ENCODE data around the gene TPD52L1. TPM values are rescaled to one million over a fixed set of nuclear protein-coding genes. Genes with fewer than 3 reads are reported as not detected.

The TPD52L1 gene
- polyA plus RNA-seq, 1 donor from 2014 or later: not detected

DNA sequence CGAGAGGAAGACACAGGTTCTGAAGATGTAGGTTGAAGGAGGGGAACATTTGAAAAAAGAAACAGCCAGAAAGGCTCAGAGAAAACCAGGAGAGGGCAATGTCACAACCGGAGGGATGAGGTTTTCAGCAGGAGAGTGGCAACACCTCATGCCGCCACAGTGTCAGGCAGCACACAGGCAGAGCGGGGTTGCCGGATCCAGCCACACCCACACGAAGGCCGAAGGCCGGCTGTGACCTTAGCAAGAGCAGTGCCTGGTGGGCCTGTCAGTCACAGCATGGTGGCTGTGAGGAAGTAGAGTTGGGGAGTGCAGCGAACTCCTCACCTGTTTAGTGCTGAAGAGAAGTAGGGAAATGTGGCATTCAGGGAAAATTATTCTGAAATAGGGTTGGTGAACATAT lies 134.1 kb downstream of the TPD52L1 start:
- no peak overlapping the region for H3K27ac Mint-ChIP-seq
- peaks cover 2 to 20% (median 6%) of the 10 kb centered on the region in 3 donors for H3K9me3 Mint-ChIP-seq
- no peak overlapping the region for H3K4me3 Mint-ChIP-seq
- peaks cover 42% of the 10 kb centered on the region for H3K36me3 Mint-ChIP-seq
- H3K27me3 Mint-ChIP-seq: no peaks in the 10 kb centered on the region
- peaks cover 0 to 14% (median 12%) of the 10 kb centered on the region in 3 donors for H3K4me1 Mint-ChIP-seq

DNA sequence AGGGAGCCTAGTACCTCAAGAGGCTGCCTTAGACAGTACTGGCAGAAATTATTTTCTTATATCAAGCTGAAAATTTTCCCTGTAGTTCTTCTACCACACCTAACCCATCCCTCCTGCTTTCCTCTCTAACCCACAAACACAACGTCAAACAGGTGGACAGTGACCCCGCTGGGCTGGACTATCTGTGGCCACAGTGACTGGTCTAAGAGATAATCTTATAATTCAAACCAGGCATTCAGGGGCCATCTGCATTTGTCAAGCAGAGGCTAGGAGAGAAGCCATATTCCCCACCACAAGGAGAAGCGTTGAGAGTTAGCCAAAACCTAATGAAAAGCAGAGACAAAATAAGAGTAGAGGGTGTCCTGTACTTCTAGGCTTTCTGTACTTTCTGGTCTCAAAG lies 140.0 kb downstream of the TPD52L1 start:
- Mint-ChIP-seq H3K36me3 (peaks cover 9% of the 10 kb centered on the region), H3K4me3 (no peak overlapping the region), H3K27ac (no peak overlapping the region), H3K9me3 (peaks cover 0 to 4% (median 0%) of the 10 kb centered on the region in 3 donors), H3K27me3 (no peaks in the 10 kb centered on the region), H3K4me1 (peaks cover 5 to 27% (median 20%) of the 10 kb centered on the region in 3 donors)

DNA sequence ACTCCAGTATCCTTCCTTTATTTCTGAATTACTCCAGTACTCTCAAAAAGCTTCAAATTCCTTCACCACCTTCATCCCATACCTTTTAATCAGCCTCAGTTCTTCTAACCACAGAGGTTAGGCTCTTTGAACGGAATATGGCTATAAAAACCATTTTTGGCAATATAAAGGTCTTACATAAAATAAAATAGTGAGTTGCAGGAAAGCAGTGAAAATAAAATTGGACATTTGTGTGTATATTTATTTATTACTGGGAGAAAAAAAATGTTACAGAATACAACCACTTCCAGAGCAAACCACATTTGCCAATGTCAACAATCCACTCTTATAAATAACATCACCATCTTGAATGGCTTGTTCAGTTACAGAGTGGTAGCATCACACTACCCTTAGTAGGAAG lies 140.5 kb downstream of the TPD52L1 start:
- no peak overlapping the region for H3K4me3 Mint-ChIP-seq
- peaks cover 9% of the 10 kb centered on the region for H3K36me3 Mint-ChIP-seq
- no peaks in the 10 kb centered on the region for H3K27me3 Mint-ChIP-seq
- no peak overlapping the region for H3K27ac Mint-ChIP-seq
- H3K9me3 Mint-ChIP-seq: peaks cover 0 to 4% (median 0%) of the 10 kb centered on the region in 3 donors
- peaks cover 5 to 28% (median 20%) of the 10 kb centered on the region in 3 donors for H3K4me1 Mint-ChIP-seq

DNA sequence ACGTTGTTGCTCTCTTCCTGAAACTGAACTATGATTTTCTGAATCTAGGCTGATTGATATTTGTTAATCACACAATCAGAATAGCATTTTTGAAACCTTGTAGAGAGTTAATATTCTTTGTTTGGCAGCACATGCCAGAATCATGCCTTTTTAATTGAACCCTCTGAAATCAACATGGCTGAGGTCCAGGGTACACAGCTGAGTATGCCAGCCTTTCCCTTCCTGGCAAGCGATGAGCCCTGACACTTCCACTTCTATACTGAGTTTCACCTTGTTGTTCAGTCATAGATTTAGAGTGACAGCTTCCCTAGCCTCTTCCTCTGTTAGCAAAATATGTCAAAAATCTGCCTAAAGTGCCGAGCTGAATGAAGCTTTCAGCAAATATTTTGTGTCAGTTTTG lies 141.4 kb downstream of the TPD52L1 start:
- H3K4me3 Mint-ChIP-seq: no peak overlapping the region
- H3K9me3 Mint-ChIP-seq: no peaks in the 10 kb centered on the region
- no peaks in the 10 kb centered on the region for H3K27me3 Mint-ChIP-seq
- peaks cover 10% of the 10 kb centered on the region for H3K36me3 Mint-ChIP-seq
- no peak overlapping the region for H3K27ac Mint-ChIP-seq
- H3K4me1 Mint-ChIP-seq: peaks cover 9 to 34% (median 28%) of the 10 kb centered on the region in 3 donors

DNA sequence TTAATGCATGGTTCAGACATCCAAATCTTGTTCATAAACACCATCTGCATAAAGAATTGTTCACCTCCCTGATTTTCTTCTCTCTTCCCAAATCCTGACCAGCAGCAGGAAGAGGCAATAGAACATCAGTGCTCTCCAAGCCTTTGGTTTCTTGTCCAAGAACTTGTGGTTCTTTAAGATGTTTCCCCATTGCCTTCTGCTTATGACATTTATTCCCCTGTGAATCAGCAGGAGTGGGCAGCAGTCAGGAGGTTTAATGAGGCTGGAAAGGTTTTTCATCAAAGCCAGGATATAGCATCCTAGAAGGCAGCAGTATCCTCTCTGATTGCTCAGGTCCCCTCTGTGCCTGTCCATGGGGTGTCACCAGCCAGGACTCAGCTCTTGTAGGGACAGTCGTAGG lies 142.9 kb downstream of the TPD52L1 start:
- Mint-ChIP-seq H3K27me3 (no peaks in the 10 kb centered on the region), H3K36me3 (peaks cover 10% of the 10 kb centered on the region), H3K27ac (no peak overlapping the region), H3K4me3 (no peak overlapping the region), H3K4me1 (peaks cover 16 to 47% (median 39%) of the 10 kb centered on the region in 3 donors), H3K9me3 (no peaks in the 10 kb centered on the region)

DNA sequence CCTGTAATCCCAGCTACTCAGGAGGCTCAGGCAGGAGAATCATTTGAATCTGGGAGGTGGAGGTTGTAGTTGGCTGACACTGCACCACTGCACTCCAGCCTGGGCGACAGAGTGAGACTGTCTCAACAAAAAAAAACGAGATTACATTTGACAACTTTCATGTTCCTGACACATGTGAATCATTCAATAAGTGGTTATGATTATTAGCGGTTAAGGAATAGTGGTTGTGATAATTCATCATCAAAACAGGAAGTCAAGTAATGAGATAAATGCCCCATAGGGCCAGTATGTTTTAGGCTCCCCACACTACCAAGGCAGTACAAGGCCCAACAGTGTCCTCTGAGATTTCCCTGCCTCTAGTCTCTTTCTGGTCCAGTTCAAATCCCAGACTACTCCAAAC lies 145.7 kb downstream of the TPD52L1 start:
- Mint-ChIP-seq H3K4me1 (peaks cover 16 to 52% (median 51%) of the 10 kb centered on the region in 3 donors), H3K4me3 (peak overlapping the region in 2 of 4 donors; percentile 0 to 91), H3K36me3 (peaks cover 7% of the 10 kb centered on the region), H3K9me3 (no peaks in the 10 kb centered on the region), H3K27ac (no peak overlapping the region), H3K27me3 (no peaks in the 10 kb centered on the region)

DNA sequence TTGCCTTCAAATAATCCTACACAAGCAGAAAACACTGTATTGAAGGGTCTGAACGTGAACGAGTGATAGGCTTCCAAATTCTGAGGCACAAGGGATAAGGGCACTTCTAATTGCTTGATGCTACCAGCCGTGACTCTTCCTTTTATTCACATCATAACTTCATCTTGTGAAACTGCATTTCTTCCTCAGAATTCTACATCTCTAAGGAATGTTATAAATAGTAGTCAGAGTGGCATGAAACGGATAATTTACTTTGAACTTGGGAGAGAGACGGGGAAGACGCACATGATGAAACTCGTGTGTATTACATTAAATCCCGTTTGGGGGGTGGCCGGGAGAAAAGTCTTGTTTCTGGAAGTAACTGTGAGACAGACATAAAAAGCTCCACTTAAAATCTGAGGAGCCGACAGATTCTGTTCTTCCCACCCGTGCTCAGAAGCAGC lies 147.4 kb downstream of the TPD52L1 start:
- H3K27me3 Mint-ChIP-seq: peaks cover 3% of the 10 kb centered on the region
- H3K36me3 Mint-ChIP-seq: peaks cover 8% of the 10 kb centered on the region
- no peaks in the 10 kb centered on the region for H3K9me3 Mint-ChIP-seq
- peaks cover 16 to 48% (median 42%) of the 10 kb centered on the region in 3 donors for H3K4me1 Mint-ChIP-seq
- peak overlapping the region; percentile 88 to 97 (median 92) for H3K4me3 Mint-ChIP-seq
- peak overlapping the region; percentile 1 to 95 (median 59) for H3K27ac Mint-ChIP-seq

DNA sequence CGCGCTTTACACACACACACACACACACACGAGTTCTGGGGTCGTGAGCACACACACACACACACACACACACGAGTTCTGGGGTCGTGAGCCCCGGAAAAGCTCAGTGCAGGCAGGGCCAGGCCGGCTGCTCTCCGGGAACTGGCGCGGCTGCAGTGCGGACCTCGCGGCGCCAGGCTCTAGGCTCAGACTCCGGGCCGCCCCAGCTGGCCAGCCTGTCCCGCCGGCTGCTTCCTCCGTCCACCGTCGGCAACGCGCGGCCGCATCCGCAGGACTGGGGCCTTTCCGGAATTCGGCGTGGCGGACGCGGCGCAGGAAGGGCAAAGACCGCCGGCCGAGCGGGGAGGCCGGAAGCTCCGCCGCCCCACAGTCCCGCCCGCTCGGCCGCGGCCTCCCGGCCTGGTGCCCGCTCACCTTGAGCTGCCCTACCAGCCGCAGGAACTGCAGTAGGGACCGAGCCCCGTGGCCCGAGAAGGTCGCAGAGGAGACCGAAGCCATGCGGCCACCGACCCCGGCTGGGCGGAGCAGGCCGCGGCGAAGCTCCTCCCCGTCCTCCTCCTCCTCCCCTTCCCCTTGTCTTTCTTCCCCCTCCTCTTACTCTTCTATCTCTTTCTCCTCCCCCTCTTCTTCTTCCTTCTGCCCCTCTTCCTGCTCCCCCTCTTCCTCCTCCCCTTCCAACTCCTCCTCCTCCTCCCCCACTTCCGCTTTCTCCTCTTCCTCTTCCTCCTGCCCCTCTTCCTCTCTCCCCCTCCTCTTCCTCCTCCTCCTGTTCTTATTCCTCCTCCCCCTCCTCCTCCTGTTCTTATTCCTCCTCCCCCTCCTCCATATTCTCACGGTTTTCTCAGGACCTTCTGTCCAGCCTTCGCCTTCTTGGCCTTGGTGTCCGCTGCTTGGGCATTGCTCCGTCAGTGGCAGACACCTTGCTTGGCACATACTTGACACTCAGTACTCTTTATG lies 148.1 kb downstream of the TPD52L1 start, which contains the start of gene HDDC2:
Gene HDDC2 (minus strand): TSS at position 533 of the 957 bp plus-strand sequence. CDS start 35 bp downstream, at position 498.
- H3K9me3 Mint-ChIP-seq: no peaks in the 10 kb centered on the region
- H3K27ac Mint-ChIP-seq: peak within 1 kb of the TSS; percentile 1 to 95 (median 91)
- peak within 1 kb of the TSS; percentile 88 to 97 (median 92) for H3K4me3 Mint-ChIP-seq
- peaks cover 16 to 44% (median 42%) of the 10 kb centered on the region in 3 donors for H3K4me1 Mint-ChIP-seq
- peaks cover 3% of the 10 kb centered on the region for H3K27me3 Mint-ChIP-seq
- peaks cover 8% of the 10 kb centered on the region for H3K36me3 Mint-ChIP-seq

DNA sequence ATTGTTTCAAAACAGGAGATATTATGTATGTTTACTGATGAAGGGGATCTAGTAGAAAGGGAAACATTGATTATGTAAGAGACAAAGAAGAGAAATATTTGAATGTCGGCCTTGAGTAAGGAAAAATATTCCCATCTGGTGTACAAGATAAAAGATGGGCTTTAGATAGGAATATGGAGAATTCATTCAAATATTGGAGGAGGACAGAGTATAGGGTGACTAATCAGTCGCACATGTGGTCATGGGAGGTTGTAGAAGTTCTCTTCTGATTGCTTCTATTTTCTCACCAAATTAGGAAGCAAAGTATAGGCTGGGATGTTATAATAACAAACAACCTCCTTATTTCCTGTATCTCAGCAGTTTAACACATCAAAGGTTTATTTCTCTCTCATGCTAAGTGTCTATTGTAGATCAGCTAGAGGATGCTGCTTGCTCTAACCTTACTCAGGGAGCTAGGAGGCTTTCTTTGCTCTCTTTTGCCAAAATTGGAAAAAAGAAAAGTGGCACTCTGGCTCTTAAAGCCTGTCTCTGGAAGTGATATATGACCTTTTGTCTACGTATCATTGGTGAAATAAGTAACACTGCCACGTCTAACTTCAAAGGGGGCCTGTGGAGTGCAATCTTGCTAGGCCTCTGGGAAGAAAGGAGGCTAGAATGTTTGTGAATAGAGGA lies 149.4 kb downstream of the TPD52L1 start:
- Mint-ChIP-seq H3K36me3 (peaks cover 5% of the 10 kb centered on the region), H3K4me1 (peaks cover 16 to 36% (median 33%) of the 10 kb centered on the region in 3 donors), H3K27me3 (peaks cover 5% of the 10 kb centered on the region), H3K27ac (peak overlapping the region in 2 of 3 donors; percentile 27 to 91), H3K4me3 (peak overlapping the region; percentile 88 to 97 (median 92)), H3K9me3 (no peaks in the 10 kb centered on the region)

DNA sequence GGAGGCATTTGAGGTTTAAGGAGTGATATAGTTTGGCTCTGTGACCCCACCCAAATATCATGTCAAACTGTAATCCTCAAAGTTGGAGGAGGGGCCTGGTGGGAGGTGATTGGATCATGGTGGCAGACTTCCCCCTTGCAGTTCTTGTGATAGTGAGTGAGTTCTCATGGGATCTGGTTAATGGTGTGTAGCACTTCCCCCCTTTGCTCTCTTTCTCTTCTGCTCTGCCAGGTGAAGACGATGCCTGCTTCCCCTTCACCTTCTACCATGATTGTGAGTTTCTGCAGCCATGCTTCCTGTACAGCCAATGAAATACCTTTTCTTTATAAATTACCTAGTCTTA lies 149.9 kb downstream of the TPD52L1 start:
- no peaks in the 10 kb centered on the region for H3K9me3 Mint-ChIP-seq
- peaks cover 7% of the 10 kb centered on the region for H3K27me3 Mint-ChIP-seq
- peaks cover 16 to 32% (median 29%) of the 10 kb centered on the region in 3 donors for H3K4me1 Mint-ChIP-seq
- peak overlapping the region in 2 of 4 donors; percentile 88 to 91 for H3K4me3 Mint-ChIP-seq
- peaks cover 5% of the 10 kb centered on the region for H3K36me3 Mint-ChIP-seq
- H3K27ac Mint-ChIP-seq: peak overlapping the region in 2 of 3 donors; percentile 27 to 52

DNA sequence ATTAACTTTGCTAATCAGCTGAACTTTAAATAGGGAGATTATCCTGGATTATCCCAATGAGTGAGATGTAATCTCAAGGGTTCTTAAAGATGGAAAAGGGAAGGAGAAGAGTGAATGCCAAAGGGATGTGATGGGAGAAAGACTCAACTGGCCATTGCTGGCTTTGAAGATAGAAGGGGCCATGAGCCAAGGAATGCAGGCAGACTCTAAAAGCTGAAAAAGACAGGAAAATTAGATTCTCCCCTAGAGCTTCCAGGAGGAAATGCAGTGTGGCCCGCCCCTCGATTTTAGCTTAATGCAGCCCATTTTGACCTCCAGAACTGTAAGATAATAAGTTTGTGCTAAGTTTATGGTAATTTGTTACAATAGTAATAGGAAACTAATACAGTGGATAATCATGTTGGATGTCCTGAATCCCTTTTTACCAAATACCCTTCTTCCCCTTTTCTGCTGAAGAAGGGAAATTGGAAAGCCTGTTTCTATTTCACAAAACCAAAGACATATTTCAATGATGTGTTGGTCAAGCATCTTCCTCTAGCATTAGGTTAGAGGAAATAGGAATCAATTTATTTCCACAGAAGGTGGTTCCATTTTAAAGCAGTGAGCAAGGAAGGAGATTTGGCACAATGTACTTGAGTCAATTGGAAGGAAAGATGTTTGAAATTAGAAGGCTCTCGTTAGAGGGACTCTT lies 151.5 kb downstream of the TPD52L1 start:
- H3K27me3 Mint-ChIP-seq: peaks cover 9% of the 10 kb centered on the region
- no peaks in the 10 kb centered on the region for H3K9me3 Mint-ChIP-seq
- H3K4me1 Mint-ChIP-seq: peaks cover 9 to 22% (median 19%) of the 10 kb centered on the region in 3 donors
- H3K27ac Mint-ChIP-seq: no peak overlapping the region
- H3K36me3 Mint-ChIP-seq: peaks cover 2% of the 10 kb centered on the region
- peak overlapping the region in 1 of 4 donors; percentile 91 for H3K4me3 Mint-ChIP-seq

DNA sequence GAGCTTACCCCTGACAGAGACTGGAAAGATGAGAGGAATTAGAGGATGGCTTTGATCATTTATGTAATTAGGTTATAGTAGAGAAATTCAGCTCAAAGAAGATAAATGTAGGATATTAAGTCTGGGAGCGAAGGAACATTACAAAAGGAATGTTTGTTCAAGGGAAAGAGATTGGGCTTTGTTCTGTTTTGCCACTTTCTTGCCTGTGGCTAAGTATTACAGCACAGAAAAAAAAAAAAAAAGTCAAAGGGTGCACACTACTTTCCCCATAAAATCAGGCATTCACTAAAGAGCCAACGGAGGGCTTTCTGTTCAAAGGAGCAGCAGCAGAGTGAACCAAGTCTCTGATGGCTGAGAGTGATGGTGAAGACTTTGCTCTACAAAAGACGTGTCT lies 153.2 kb downstream of the TPD52L1 start:
- Mint-ChIP-seq H3K27me3 (peaks cover 11% of the 10 kb centered on the region), H3K4me3 (no peak overlapping the region), H3K4me1 (peaks cover 7 to 12% (median 8%) of the 10 kb centered on the region in 3 donors), H3K36me3 (peaks cover 2% of the 10 kb centered on the region), H3K9me3 (no peaks in the 10 kb centered on the region), H3K27ac (no peak overlapping the region)

DNA sequence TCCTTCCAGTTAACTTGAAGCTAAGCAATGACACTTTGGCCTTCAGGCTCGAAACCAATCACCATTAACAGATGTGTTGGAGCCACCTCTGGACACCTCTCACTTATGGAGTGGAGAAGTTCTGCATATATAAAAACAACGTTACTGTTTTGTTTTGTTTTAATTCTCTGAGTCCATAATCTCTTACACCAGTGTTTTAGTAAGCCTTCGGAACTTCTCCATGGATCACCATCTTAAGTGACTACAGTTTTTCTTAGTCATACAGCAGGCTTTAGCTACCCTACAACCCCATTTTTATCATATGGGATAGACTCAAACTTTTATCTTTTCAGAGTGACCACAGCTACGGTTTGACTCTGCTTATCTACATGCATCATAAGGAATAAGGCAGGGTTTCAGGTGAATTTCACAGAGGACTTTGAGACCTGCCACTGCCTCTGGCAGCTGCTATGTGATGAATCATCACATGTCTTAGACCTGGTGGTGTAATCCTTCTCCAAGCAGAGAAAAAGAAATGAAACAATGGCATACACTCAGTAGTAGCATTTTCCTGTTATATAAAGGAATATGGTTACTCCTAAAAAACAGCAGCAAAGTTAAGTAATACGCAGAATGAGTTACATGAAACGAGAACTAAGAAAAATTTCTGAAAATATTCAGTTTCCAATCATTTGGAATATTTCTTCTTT lies 153.7 kb downstream of the TPD52L1 start:
- Mint-ChIP-seq H3K36me3 (peaks cover 2% of the 10 kb centered on the region), H3K27me3 (peaks cover 11% of the 10 kb centered on the region), H3K4me3 (no peak overlapping the region), H3K9me3 (no peaks in the 10 kb centered on the region), H3K4me1 (peaks cover 7 to 12% (median 8%) of the 10 kb centered on the region in 3 donors), H3K27ac (no peak overlapping the region)

DNA sequence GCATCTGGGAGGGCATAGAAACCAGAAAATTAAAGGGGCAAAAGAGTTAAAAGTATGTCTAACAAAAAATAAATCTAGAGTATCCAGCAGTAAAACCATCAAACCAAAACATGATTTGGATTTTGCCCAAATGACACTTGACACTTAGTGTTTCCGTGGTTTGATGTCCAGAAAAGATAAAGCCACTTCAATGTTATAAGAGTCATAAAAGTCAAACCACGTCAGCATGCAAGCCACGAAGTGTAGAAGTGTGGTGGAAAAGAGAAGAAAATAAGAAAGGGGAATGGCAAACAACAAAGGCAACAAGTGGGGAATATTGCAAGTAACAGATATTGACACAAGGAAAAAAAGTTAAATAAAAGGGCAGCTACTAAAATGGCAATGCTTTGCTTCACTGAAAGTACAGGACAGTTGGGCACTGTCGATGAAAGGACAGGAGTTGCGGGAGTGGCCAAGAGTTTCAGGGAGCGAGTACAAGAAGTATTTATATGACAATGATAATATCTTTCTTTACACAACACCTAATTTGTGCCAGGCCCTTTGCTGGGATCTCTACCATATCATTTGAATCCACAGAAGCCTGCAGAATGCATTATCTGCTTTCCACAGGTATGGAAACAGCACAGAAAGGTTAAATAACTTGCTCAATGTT lies 154.5 kb downstream of the TPD52L1 start:
- Mint-ChIP-seq H3K27ac (peak overlapping the region in 1 of 3 donors; percentile 55), H3K27me3 (peaks cover 11% of the 10 kb centered on the region), H3K4me1 (peaks cover 5 to 7% (median 6%) of the 10 kb centered on the region in 3 donors), H3K9me3 (no peaks in the 10 kb centered on the region), H3K36me3 (peaks cover 2% of the 10 kb centered on the region), H3K4me3 (no peak overlapping the region)
